ENCODE measurements around the gene EGLN1. TPM values are rescaled to one million over a fixed set of nuclear protein-coding genes. Genes with fewer than 3 reads are reported as not detected.

The EGLN1 gene
- total RNA-seq, 3 donors from 2014 or later (not counting 1 experiment from before 2014, with no cell fraction given): 14.2 to 27.5 (median 24.5) TPM

- Histone ChIP-seq H3K27me3 (ENCODE audit: control insufficient read depth, insufficient read depth, low read length) (no peaks in the 10 kb centered on the region), H3K27ac (ENCODE audit: low read length) (no peak overlapping the region), H3K36me3 (ENCODE audit: control insufficient read depth, insufficient read depth, low read length) (peaks cover 12% of the 10 kb centered on the region), H3K9me3 (ENCODE audit: control insufficient read depth, insufficient read depth, low read length) (no peaks in the 10 kb centered on the region), H3K4me3 (ENCODE audit: low read length) (peak overlapping the region; percentile 95), H3K4me1 (ENCODE audit: control insufficient read depth, insufficient read depth, low read length) (peaks cover 39% of the 10 kb centered on the region)
- H3K36me3 Mint-ChIP-seq: peaks cover 6% of the 10 kb centered on the region
- ATAC-seq (no peak), DNase-seq (peak in 1 of 2 donors; percentile 6)
- H3K27me3 Mint-ChIP-seq (ENCODE audit: low read depth in 2 of 2): no peaks in the 10 kb centered on the region
- peak overlapping the region; percentile 99 to 100 for H3K27ac Mint-ChIP-seq
- WGBS (ENCODE audit: insufficient coverage): 87% methylated on average over 21 of the region's 21 CpGs
- H3K4me1 Mint-ChIP-seq: peaks cover 64 to 71% of the 10 kb centered on the region in 2 donors
- TF ChIP-seq CTCF (IDR thresholded peaks at IDR 0.05): no peak
- no peaks in the 10 kb centered on the region for H3K9me3 Mint-ChIP-seq
- peak overlapping the region; percentile 100 for H3K4me3 Mint-ChIP-seq
- intact Hi-C loops (cut with micrococcal nuclease): loop anchor here (5.0 kb wide), 1 partner anchor 359 kb away; the partner anchor contains the start of genes ARV1 and TTC13
Measured at GRCh38 chr1:231335663-231336602, 86.2 kb downstream of the EGLN1 start.

- peaks cover 39% of the 10 kb centered on the region for H3K4me1 ChIP-seq (ENCODE audit: control insufficient read depth, insufficient read depth, low read length)
- H3K27ac Mint-ChIP-seq: peak overlapping the region in 1 of 2 donors; percentile 48
- H3K36me3 Mint-ChIP-seq: no peaks in the 10 kb centered on the region
- peaks cover 12% of the 10 kb centered on the region for H3K36me3 ChIP-seq (ENCODE audit: control insufficient read depth, insufficient read depth, low read length)
- peak overlapping the region; percentile 69 for H3K4me3 Mint-ChIP-seq
- DNase-seq: no peak
- H3K27me3 ChIP-seq (ENCODE audit: control insufficient read depth, insufficient read depth, low read length): no peaks in the 10 kb centered on the region
- no peak for ATAC-seq
- H3K4me3 ChIP-seq (ENCODE audit: low read length): no peak overlapping the region
- H3K9me3 ChIP-seq (ENCODE audit: control insufficient read depth, insufficient read depth, low read length): no peaks in the 10 kb centered on the region
- TF ChIP-seq CTCF (IDR thresholded peaks at IDR 0.05): no peak
- no peaks in the 10 kb centered on the region for H3K27me3 Mint-ChIP-seq (ENCODE audit: low read depth in 2 of 2)
- no peak overlapping the region for H3K27ac ChIP-seq (ENCODE audit: low read length)
- peaks cover 58 to 71% of the 10 kb centered on the region in 2 donors for H3K4me1 Mint-ChIP-seq
- 100% methylated on average over 5 of the region's 6 CpGs for WGBS (ENCODE audit: insufficient coverage)
- intact Hi-C loops (cut with micrococcal nuclease): loop anchor here (5.0 kb wide), 1 partner anchor 358 kb away; the partner anchor contains the start of genes ARV1 and TTC13
- no peaks in the 10 kb centered on the region for H3K9me3 Mint-ChIP-seq
Measured at GRCh38 chr1:231334952-231335351, 87.1 kb downstream of the EGLN1 start.

GRCh38 chr1:231334079-231334666 lies 87.9 kb downstream of the EGLN1 start:
- H3K4me1 ChIP-seq (ENCODE audit: control insufficient read depth, insufficient read depth, low read length): peaks cover 33% of the 10 kb centered on the region
- Mint-ChIP-seq H3K27me3 (ENCODE audit: low read depth in 2 of 2) (no peaks in the 10 kb centered on the region), H3K4me3 (peak overlapping the region; percentile 69), H3K9me3 (no peaks in the 10 kb centered on the region), H3K4me1 (peaks cover 56 to 70% of the 10 kb centered on the region in 2 donors), H3K36me3 (no peaks in the 10 kb centered on the region), H3K27ac (peak overlapping the region in 1 of 2 donors; percentile 18)
- no peak overlapping the region for H3K4me3 ChIP-seq (ENCODE audit: low read length)
- 100% methylated on average over 1 of the region's 1 CpG for WGBS (ENCODE audit: insufficient coverage)
- DNase-seq (no peak), ATAC-seq (no peak)
- H3K27ac ChIP-seq (ENCODE audit: low read length): no peak overlapping the region
- no peak for TF ChIP-seq CTCF (IDR thresholded peaks at IDR 0.05)
- H3K36me3 ChIP-seq (ENCODE audit: control insufficient read depth, insufficient read depth, low read length): peaks cover 12% of the 10 kb centered on the region
- intact Hi-C loops (cut with micrococcal nuclease): no loop called here
- no peaks in the 10 kb centered on the region for H3K9me3 ChIP-seq (ENCODE audit: control insufficient read depth, insufficient read depth, low read length)
- H3K27me3 ChIP-seq (ENCODE audit: control insufficient read depth, insufficient read depth, low read length): no peaks in the 10 kb centered on the region
